ENCODE results near the gene FAM131B. TPM values are rescaled to one million over a fixed set of nuclear protein-coding genes. Genes with fewer than 3 reads are reported as not detected.

Gene FAM131B
- total RNA-seq, 1 donor from 2014 or later, result 0.53 TPM

DNA sequence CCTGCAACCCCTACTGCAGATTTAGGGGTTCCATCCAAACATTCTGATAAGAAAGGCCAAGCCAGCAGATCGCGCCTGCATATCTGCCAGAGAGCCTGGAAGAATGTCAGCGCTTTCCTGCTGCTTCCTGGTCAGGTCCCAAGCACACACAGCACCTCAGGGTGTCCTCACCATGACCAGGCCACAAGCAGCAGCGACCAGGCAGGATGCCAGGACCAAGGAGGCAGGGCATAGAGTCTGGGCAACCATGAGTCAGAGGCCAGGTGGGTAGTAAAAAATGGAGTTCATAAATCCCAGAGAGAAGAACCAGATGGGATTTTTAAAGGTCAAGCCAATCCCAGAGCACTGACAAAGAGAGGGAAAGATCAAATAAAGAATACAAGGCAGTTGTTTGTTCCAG, 5.5 kb upstream of the FAM131B start:
- Histone ChIP-seq H3K27me3 (ENCODE audit: control insufficient read depth, insufficient read depth, low read length) (peaks cover 10% of the 10 kb centered on the region), H3K4me3 (ENCODE audit: low read depth, low read length) (no peak overlapping the region), H3K36me3 (ENCODE audit: control insufficient read depth, insufficient read depth, low read length) (no peaks in the 10 kb centered on the region)
- DNase-seq (ENCODE audit: low read depth) (peak; percentile 79), FAIRE-seq (no peak)
- TF ChIP-seq, protein P1, sequence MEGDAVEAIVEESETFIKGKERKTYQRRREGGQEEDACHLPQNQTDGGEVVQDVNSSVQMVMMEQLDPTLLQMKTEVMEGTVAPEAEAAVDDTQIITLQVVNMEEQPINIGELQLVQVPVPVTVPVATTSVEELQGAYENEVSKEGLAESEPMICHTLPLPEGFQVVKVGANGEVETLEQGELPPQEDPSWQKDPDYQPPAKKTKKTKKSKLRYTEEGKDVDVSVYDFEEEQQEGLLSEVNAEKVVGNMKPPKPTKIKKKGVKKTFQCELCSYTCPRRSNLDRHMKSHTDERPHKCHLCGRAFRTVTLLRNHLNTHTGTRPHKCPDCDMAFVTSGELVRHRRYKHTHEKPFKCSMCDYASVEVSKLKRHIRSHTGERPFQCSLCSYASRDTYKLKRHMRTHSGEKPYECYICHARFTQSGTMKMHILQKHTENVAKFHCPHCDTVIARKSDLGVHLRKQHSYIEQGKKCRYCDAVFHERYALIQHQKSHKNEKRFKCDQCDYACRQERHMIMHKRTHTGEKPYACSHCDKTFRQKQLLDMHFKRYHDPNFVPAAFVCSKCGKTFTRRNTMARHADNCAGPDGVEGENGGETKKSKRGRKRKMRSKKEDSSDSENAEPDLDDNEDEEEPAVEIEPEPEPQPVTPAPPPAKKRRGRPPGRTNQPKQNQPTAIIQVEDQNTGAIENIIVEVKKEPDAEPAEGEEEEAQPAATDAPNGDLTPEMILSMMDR (IDR thresholded peaks at IDR 0.05; ENCODE audit: insufficient read depth, low read length, severe bottlenecking), result no peak

DNA sequence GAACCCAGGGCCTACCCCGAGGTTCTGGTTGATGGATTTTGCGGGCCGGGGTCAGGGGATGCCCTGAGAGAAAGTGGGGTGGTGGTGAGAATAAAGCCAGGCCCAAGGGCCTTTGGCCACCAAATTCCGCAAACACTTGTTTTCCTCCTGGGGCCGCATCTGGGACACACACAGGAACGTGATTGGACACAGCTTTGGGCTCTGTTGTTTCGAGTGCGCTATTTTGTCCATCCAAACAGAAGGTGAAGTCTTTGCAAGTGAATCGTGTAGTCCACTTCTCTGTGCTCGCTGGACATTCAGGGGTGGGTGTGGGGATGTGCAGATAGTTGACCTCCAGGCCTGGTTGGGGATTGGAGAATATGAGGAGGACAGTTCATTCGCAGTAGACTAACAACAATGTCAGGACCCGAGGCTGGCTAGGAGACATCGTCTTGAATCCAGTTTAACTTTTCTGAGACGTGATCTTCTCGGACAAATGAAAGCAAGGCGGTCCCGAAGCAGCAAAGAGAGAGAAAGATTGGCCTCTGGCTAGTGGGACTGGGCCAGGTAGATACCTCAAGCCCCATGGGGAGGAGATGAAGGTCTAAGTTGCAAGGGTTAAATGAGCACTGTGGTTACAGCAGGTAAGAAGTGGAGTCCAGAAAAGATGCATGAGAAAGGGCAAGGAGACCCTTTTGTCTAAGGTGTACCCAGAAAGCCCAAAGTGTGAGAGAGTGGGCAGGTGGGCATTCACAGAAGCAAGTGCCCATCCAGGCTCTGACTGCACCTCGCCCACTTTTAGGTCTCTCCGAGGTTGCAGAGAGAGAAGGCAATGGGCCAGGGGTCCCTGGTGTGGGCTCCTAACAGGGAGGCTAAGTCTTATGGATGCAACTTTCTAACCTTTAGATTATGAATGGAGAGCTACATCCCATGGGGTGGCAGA, 764 bp upstream of the FAM131B start:
- no peak for FAIRE-seq
- no peak for DNase-seq (ENCODE audit: low read depth)

DNA sequence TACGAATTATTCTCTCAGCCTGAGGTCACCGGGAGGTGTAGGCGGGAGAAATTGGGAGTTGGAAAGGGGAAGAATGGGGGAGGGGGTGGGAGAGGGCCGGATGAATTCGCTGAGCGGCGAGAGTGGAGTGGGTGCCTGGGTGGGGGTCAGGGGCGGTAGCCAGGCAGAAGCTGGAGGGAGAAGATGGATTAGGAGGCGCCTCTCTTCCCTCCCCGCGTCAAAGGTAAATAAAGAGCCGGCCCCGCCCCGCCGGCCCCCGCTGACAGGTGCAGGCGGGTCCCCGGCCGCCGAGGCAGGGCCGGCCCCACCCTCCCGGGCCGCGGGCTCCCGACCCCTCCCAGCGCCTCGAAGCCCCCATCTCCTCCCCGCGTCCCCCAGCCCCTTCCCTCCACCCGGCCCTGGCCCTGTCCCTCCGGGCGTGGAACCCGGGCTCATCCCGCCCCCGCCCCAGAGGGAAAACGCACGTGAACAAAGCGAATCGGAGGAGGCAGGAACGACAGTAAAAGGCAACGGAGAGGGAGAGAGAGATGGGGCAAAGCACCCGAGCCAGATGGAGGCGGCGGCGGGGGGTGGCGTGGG, 872 bp downstream of the FAM131B start:
- no peak for DNase-seq (ENCODE audit: low read depth)
- H3K27me3 ChIP-seq (ENCODE audit: control insufficient read depth, insufficient read depth, low read length), result peaks cover 24% of the 10 kb centered on the region
- FAIRE-seq, result no peak
- H3K36me3 ChIP-seq (ENCODE audit: control insufficient read depth, insufficient read depth, low read length), result no peaks in the 10 kb centered on the region
- TF ChIP-seq, protein P1 (IDR thresholded peaks at IDR 0.05; ENCODE audit: insufficient read depth, low read length, severe bottlenecking), result no peak
- H3K4me3 ChIP-seq (ENCODE audit: low read depth, low read length), result peak overlapping the region; percentile 40

More for the DNA sequence above, 764 bp upstream of the FAM131B start:
- TF ChIP-seq, protein P1 (IDR thresholded peaks at IDR 0.05; ENCODE audit: insufficient read depth, low read length, severe bottlenecking), result no peak
- no peaks in the 10 kb centered on the region for H3K36me3 ChIP-seq (ENCODE audit: control insufficient read depth, insufficient read depth, low read length)
- no peak overlapping the region for H3K4me3 ChIP-seq (ENCODE audit: low read depth, low read length)
- H3K27me3 ChIP-seq (ENCODE audit: control insufficient read depth, insufficient read depth, low read length), result peaks cover 24% of the 10 kb centered on the region

DNA sequence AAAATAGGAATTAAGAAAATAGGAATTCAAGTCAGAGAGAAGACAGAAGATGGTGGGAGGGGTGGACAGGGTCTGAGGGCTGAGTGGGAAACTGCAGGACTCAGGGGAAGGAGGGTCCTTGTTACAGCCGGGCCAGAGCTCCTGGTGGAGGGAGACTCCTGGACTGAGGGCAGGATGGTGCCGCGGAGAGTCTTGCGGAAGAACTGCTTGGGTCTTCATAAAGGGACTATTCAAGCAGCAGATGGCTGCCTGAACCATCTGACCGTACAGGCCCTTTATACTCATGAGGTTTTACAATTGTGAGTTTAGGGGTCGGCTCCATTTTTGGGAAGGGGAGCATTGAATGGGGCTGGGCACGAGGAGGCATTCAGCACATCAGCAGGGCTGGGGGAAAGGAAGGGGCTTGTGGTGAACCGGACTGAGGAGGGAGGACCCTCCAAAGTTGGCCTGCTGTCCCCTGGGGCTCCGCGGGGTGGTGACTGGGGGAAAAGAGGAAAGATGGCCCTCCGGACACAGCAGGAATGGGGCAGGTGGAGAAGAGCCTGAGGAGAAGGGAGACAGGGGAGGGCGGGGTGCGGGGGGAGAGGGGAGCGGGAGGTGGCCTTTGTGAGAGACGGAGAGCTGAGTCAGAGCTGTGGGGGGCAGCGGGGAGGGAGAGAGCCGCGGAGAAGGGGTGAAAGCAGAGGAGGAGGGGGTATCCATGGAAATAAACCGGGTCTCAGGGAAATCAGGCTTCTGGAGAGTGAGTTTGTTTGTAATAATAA, 1.5 kb downstream of the FAM131B start:
- FAIRE-seq (no peak), DNase-seq (ENCODE audit: low read depth) (no peak)
- Histone ChIP-seq H3K36me3 (ENCODE audit: control insufficient read depth, insufficient read depth, low read length) (no peaks in the 10 kb centered on the region), H3K27me3 (ENCODE audit: control insufficient read depth, insufficient read depth, low read length) (peaks cover 24% of the 10 kb centered on the region), H3K4me3 (ENCODE audit: low read depth, low read length) (no peak overlapping the region)
- TF ChIP-seq, protein P1 (IDR thresholded peaks at IDR 0.05; ENCODE audit: insufficient read depth, low read length, severe bottlenecking), result no peak

DNA sequence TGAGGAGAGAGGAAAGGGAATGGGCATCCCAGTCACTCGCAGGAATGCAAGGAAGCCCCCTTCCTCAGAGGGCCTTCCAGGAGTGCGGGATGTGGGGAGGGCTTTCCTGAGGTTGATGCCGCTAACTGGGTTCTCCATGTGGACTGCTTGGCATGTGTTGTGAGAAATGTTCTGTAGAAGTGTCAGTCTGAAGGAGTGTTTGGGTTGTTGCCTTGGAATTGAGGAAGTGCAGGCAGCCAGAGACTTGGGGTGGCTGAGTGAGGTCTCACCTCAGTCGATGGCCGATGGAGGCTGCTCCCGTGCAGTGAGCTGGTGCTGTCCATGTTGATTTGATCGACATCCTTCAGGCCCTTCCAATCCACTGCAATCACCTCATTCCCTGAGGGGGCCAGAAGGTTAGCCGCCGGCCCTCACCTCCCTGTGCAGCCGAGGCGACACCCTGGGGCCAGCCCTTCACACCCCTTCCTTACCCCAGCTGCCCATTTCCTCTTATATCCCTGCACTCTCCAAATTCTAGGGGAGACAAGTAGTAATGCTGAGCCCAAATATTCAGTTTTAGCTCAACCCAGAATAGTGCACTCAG, 2.7 kb downstream of the FAM131B start:
- Histone ChIP-seq H3K4me3 (ENCODE audit: low read depth, low read length) (no peak overlapping the region), H3K36me3 (ENCODE audit: control insufficient read depth, insufficient read depth, low read length) (no peaks in the 10 kb centered on the region), H3K27me3 (ENCODE audit: control insufficient read depth, insufficient read depth, low read length) (peaks cover 24% of the 10 kb centered on the region)
- TF ChIP-seq, protein P1 (IDR thresholded peaks at IDR 0.05; ENCODE audit: insufficient read depth, low read length, severe bottlenecking), result no peak
- FAIRE-seq, result no peak
- no peak for DNase-seq (ENCODE audit: low read depth)
